IMR-90 (cell line): Measurements from ENCODE around the gene SLC6A13. TPM values are rescaled to one million over a fixed set of nuclear protein-coding genes. Genes with fewer than 3 reads are reported as not detected.

ENCODE experiments used
- ATAC-seq: fragments of 200-7000 bp; cut with Tn5 transposase; 2 replicates; pipeline ENCODE4 v1.9.1; 2020; ENCODE audit warnings: low read depth, mild to moderate bottlenecking, moderate library complexity
- BruUV-seq: library from RNA; stranded (reverse); fragments of 400-500 nt; replicated peaks from 2 replicates; lab custom pipeline; 2021; lab: Mats Ljungman, UMichigan
- CTCF ChIA-PET: fragments of 300-600 bp; formaldehyde crosslinking; extraction: SDS; loops from one replicate; lab custom pipeline; 2021; ENCODE audit warnings: antibody characterized with exemption; lab: Yijun Ruan, JAX
- POLR2A ChIA-PET: fragments of 300-600 bp; sonication (Branson Sonifier 250); formaldehyde crosslinking; loops from one replicate; lab custom pipeline; 2022; ENCODE audit warnings: antibody characterized with exemption; ENCODE audit not compliant: unreplicated experiment; lab: Charles Lee
- DNase-seq: peaks from one replicate; pipeline ENCODE4 v3.0.0; 2013
- H2AFZ ChIP-seq: replicated peaks from 2 replicates; pipeline ENCODE3; 2013; ENCODE audit warnings: low read length, mild to moderate bottlenecking; ENCODE audit not compliant: poor library complexity
- H2AK5ac ChIP-seq: 2 replicates; pipeline ENCODE4 v1.6.1; 2013; ENCODE audit warnings: low read depth, low read length, inconsistent platforms
- H2AK9ac ChIP-seq: replicated peaks from 2 replicates; pipeline ENCODE3; 2013; ENCODE audit warnings: mild to moderate bottlenecking, low read depth, low read length, moderate library complexity; ENCODE audit not compliant: poor library complexity
- H2BK120ac ChIP-seq: 2 replicates; pipeline ENCODE4 v1.6.1; 2013; ENCODE audit warnings: low read depth, low read length, inconsistent platforms
- H2BK15ac ChIP-seq: 3 replicates; pipeline ENCODE4 v1.6.1; 2013; ENCODE audit warnings: low read depth, low read length, inconsistent platforms
- H2BK20ac ChIP-seq: 2 replicates; pipeline ENCODE4 v1.6.1; 2013; ENCODE audit warnings: low read depth, mild to moderate bottlenecking, inconsistent platforms, low read length, moderate library complexity
- H2BK5ac ChIP-seq: 2 replicates; pipeline ENCODE4 v1.6.1; 2013; ENCODE audit warnings: mild to moderate bottlenecking, low read depth, low read length, inconsistent platforms; ENCODE audit not compliant: poor library complexity, severe bottlenecking
- H3K14ac ChIP-seq: replicated peaks from 2 replicates; pipeline ENCODE4 v1.6.1; 2013; ENCODE audit warnings: low read depth, low read length, inconsistent platforms
- H3K18ac ChIP-seq: 2 replicates; pipeline ENCODE4 v1.6.1; 2013; ENCODE audit warnings: low read depth, low read length, control low read depth
- H3K23ac ChIP-seq: 2 replicates; pipeline ENCODE4 v1.6.1; 2013; ENCODE audit warnings: low read depth, low read length, inconsistent platforms
- H3K27ac ChIP-seq: 2 replicates; pipeline ENCODE4 v1.5.1; 2013; ENCODE audit warnings: mild to moderate bottlenecking, control low read depth, low read length; ENCODE audit not compliant: insufficient read depth
- H3K27me3 ChIP-seq: 2 replicates; pipeline ENCODE4 v1.6.1; 2013; ENCODE audit warnings: low read length; ENCODE audit not compliant: control insufficient read depth, insufficient read depth
- H3K36me3 ChIP-seq: 2 replicates; pipeline ENCODE4 v1.6.1; 2013; ENCODE audit warnings: low read length, mixed read lengths; ENCODE audit not compliant: control insufficient read depth, insufficient read depth
- H3K4ac ChIP-seq: 2 replicates; pipeline ENCODE4 v1.6.1; 2013; ENCODE audit warnings: low read depth, low read length, inconsistent platforms
- H3K4me1 ChIP-seq: 2 replicates; pipeline ENCODE4 v1.6.1; 2013; ENCODE audit warnings: low read length, mixed read lengths; ENCODE audit not compliant: control insufficient read depth, insufficient read depth
- H3K4me2 ChIP-seq: 2 replicates; pipeline ENCODE4 v1.6.1; 2013; ENCODE audit warnings: low read depth, mild to moderate bottlenecking, control low read depth, low read length, moderate library complexity
- H3K4me3 ChIP-seq: 2 replicates; pipeline ENCODE4 v1.5.1; 2013; ENCODE audit warnings: low read depth, mild to moderate bottlenecking, control low read depth, low read length, moderate library complexity; ENCODE audit not compliant: insufficient read depth
- H3K56ac ChIP-seq: 2 replicates; pipeline ENCODE4 v1.6.1; 2013; ENCODE audit warnings: low read length, inconsistent platforms; ENCODE audit not compliant: insufficient read depth; ENCODE audit errors: extremely low read depth
- H3K79me1 ChIP-seq, 2 experiments: 2 replicates each; pipeline ENCODE4 v1.6.1; 2013; ENCODE audit warnings: low read length in 2 of 2, inconsistent platforms in 1 of 2, low read depth in 1 of 2
- H3K9ac ChIP-seq: 2 replicates; pipeline ENCODE4 v1.6.1; 2013; ENCODE audit warnings: low read depth, low read length, control low read depth
- H3K9me1 ChIP-seq: 2 replicates; pipeline ENCODE4 v1.6.1; 2013; ENCODE audit warnings: low read length, inconsistent platforms; ENCODE audit not compliant: insufficient read depth
- H3K9me3 ChIP-seq: 2 replicates; pipeline ENCODE4 v1.6.1; 2013; ENCODE audit warnings: low read length; ENCODE audit not compliant: control insufficient read depth, insufficient read depth
- H4K20me1 ChIP-seq: 2 replicates; pipeline ENCODE4 v1.6.1; 2013; ENCODE audit warnings: low read length, inconsistent platforms; ENCODE audit not compliant: insufficient read depth
- H4K5ac ChIP-seq: 2 replicates; pipeline ENCODE4 v1.6.1; 2013; ENCODE audit warnings: mild to moderate bottlenecking, low read depth, low read length, control low read depth
- H4K8ac ChIP-seq, 2 experiments: 2 replicates each; pipeline ENCODE4 v1.6.1; 2013; ENCODE audit warnings: low read depth in 2 of 2, low read length in 2 of 2, control low read depth in 1 of 2, inconsistent platforms in 1 of 2
- H4K91ac ChIP-seq: 2 replicates; pipeline ENCODE4 v1.6.1; 2013; ENCODE audit warnings: low read depth, low read length, inconsistent platforms; ENCODE audit not compliant: insufficient read depth
- BHLHE40 ChIP-seq: fragments of 150-350 bp; IDR thresholded peaks from 2 replicates; pipeline ENCODE4 v1.6.1; 2016; ENCODE audit warnings: mild to moderate bottlenecking, low read depth, low read length
- FOS ChIP-seq: fragments of 150-350 bp; IDR thresholded peaks from 2 replicates; pipeline ENCODE4 v1.6.1; 2016; ENCODE audit warnings: low read depth, low read length
- MAFK ChIP-seq: IDR thresholded peaks from 2 replicates; pipeline ENCODE4 v1.6.1; 2012; ENCODE audit warnings: low read depth, low read length, improper control_type of control experiment
- MAZ ChIP-seq: IDR thresholded peaks from 2 replicates; pipeline ENCODE4 v1.6.1; 2012; ENCODE audit warnings: low read depth, mild to moderate bottlenecking, low read length, improper control_type of control experiment, moderate library complexity, borderline replicate concordance
- NFE2L2 ChIP-seq: fragments of 150-350 bp; IDR thresholded peaks from 2 replicates; pipeline ENCODE4 v1.6.1; 2016; ENCODE audit warnings: low read depth, mild to moderate bottlenecking, low read length
- POLR2A ChIP-seq: IDR thresholded peaks from 2 replicates; pipeline ENCODE4 v1.6.1; 2012; ENCODE audit warnings: mild to moderate bottlenecking, low read depth, low read length
- RAD21 ChIP-seq: IDR thresholded peaks from 2 replicates; pipeline ENCODE4 v1.6.1; 2012; ENCODE audit warnings: low read length, improper control_type of control experiment
- RFX5 ChIP-seq: IDR thresholded peaks from 2 replicates; pipeline ENCODE4 v1.8.0; 2012; ENCODE audit warnings: low read depth, mild to moderate bottlenecking, low read length, moderate library complexity
- SMC3 ChIP-seq: fragments of 150-350 bp; IDR thresholded peaks from 2 replicates; pipeline ENCODE4 v1.6.1; 2016; ENCODE audit warnings: low read depth, mild to moderate bottlenecking, antibody characterized with exemption, low read length, moderate library complexity
- USF2 ChIP-seq: fragments of 150-350 bp; IDR thresholded peaks from 2 replicates; pipeline ENCODE4 v1.6.1; 2017; ENCODE audit warnings: mild to moderate bottlenecking, antibody characterized with exemption, low read length, low read depth
- WGBS, 2 experiments: methylation state at CpG; one replicate each; pipeline versions ENCODE4 v1.1.5 to v1.1.7; 2013; ENCODE audit warnings: missing lambda C conversion rate in 2 of 2; ENCODE audit not compliant: insufficient read length in 1 of 2; ENCODE audit errors: extremely low coverage in 2 of 2; 5-methylcytosine and 5-hydroxymethylcytosine counted together
- dilution Hi-C: fragments of 300-500 bp; cut with HindIII; formaldehyde crosslinking; loops from one replicate; pipeline ENCODE4 v1.14.3; 2018; ENCODE audit warnings: low sequenced_read_pairs; ENCODE audit not compliant: unreplicated experiment
- in situ Hi-C: fragments of 300-500 bp; cut with MboI; formaldehyde crosslinking; loops from 3 replicates; pipeline ENCODE4 v1.14.3; 2019; ENCODE audit warnings: low sequenced_read_pairs, inconsistent platforms, mixed read lengths
- intact Hi-C: fragments of 100-400 bp; cut with micrococcal nuclease; formaldehyde crosslinking; loops from 2 replicates; pipeline ENCODE4 v1.10.0; 2022
- polyA plus RNA-seq, 3 experiments: library from polyadenylated mRNA; depleted of rRNA; stranded (reverse); fragments of >200 nt; gene quantifications; 2 replicates each; pipeline ENCODE4 v1.2.3, GENCODE V29; 2012; ENCODE audit warnings: low replicate concordance in 1 of 3
- total RNA-seq: library from RNA; depleted of rRNA; stranded (reverse); fragments of >200 nt; gene quantifications from 2 replicates; pipeline ENCODE4 v1.2.3, GENCODE V29; 2012
- TF ChIP-seq, protein P1 (sequence below): conservative IDR thresholded peaks from 2 replicates; pipeline ENCODE4 v1.5.1; 2012; ENCODE audit warnings: mild to moderate bottlenecking, low read depth, low read length, improper control_type of control experiment
- TF ChIP-seq, protein P2 (sequence below): fragments of 150-350 bp; IDR thresholded peaks from 2 replicates; pipeline ENCODE4 v1.6.1; 2016; ENCODE audit warnings: low read depth, mild to moderate bottlenecking, low read length, moderate library complexity, borderline replicate concordance

The SLC6A13 gene
- total and polyA plus RNA-seq, 2 of the 4 experiments (the other 2 are of a cell fraction): under 0.01 to 0.10 TPM

GRCh38 chr12:205026-205425 is 57.6 kb downstream of the SLC6A13 start:
- H3K4me3 ChIP-seq: no peak overlapping the region
- no TSS peak for BruUV-seq
- H3K27ac ChIP-seq: no peak overlapping the region
- ChIA-PET CTCF (no interaction called here), POLR2A (no interaction called here)
- H4K8ac ChIP-seq: no peak overlapping the region
- dilution Hi-C loops: no loop called here
- no peak overlapping the region for H2AK5ac ChIP-seq
- peaks cover 3% of the 10 kb centered on the region for H3K4me1 ChIP-seq
- H4K91ac ChIP-seq: no peak overlapping the region
- H3K9ac ChIP-seq: no peak overlapping the region
- peaks cover 71% of the 10 kb centered on the region for H3K27me3 ChIP-seq
- DNase-seq (no peak), ATAC-seq (no peak)
- H2AK9ac ChIP-seq: no peak overlapping the region
- 83% methylated on average over 1 of the region's 4 CpGs; no CpG with 5 or more reads in 1 of the 2 experiments for WGBS, 2 experiments
- no peak overlapping the region for H2BK5ac ChIP-seq
- H3K4ac ChIP-seq: no peak overlapping the region
- no peak overlapping the region for H2BK120ac ChIP-seq
- no peaks in the 10 kb centered on the region for H3K9me3 ChIP-seq
- H4K5ac ChIP-seq: no peak overlapping the region
- H4K20me1 ChIP-seq: no peaks in the 10 kb centered on the region
- H2AFZ ChIP-seq: no peak overlapping the region
- no peak overlapping the region for H3K18ac ChIP-seq
- no peak overlapping the region for H3K4me2 ChIP-seq
- no peak overlapping the region for H3K14ac ChIP-seq
- in situ Hi-C loops: no loop called here
- H3K9me1 ChIP-seq: peaks cover 6% of the 10 kb centered on the region; the same call in 1 of the 2 replicates
- no peak overlapping the region for H3K23ac ChIP-seq
- H3K79me1 ChIP-seq: no peaks in the 10 kb centered on the region
- TF ChIP-seq, protein P1, sequence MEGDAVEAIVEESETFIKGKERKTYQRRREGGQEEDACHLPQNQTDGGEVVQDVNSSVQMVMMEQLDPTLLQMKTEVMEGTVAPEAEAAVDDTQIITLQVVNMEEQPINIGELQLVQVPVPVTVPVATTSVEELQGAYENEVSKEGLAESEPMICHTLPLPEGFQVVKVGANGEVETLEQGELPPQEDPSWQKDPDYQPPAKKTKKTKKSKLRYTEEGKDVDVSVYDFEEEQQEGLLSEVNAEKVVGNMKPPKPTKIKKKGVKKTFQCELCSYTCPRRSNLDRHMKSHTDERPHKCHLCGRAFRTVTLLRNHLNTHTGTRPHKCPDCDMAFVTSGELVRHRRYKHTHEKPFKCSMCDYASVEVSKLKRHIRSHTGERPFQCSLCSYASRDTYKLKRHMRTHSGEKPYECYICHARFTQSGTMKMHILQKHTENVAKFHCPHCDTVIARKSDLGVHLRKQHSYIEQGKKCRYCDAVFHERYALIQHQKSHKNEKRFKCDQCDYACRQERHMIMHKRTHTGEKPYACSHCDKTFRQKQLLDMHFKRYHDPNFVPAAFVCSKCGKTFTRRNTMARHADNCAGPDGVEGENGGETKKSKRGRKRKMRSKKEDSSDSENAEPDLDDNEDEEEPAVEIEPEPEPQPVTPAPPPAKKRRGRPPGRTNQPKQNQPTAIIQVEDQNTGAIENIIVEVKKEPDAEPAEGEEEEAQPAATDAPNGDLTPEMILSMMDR: no peak
- TF ChIP-seq USF2 (no peak), SMC3 (no peak), MAFK (no peak), FOS (no peak), NFE2L2 (no peak), MAZ (no peak), RAD21 (no peak), BHLHE40 (no peak), RFX5 (no peak), POLR2A (no peak)
- TF ChIP-seq, protein P2, sequence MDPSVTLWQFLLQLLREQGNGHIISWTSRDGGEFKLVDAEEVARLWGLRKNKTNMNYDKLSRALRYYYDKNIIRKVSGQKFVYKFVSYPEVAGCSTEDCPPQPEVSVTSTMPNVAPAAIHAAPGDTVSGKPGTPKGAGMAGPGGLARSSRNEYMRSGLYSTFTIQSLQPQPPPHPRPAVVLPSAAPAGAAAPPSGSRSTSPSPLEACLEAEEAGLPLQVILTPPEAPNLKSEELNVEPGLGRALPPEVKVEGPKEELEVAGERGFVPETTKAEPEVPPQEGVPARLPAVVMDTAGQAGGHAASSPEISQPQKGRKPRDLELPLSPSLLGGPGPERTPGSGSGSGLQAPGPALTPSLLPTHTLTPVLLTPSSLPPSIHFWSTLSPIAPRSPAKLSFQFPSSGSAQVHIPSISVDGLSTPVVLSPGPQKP: no peak
- H3K56ac ChIP-seq: no peak overlapping the region
- intact Hi-C loops: no loop called here
- no peak overlapping the region for H2BK20ac ChIP-seq
- no peak overlapping the region for H2BK15ac ChIP-seq
- no peaks in the 10 kb centered on the region for H3K36me3 ChIP-seq
